WTC11 (cell line): Measurements from ENCODE around the gene UGT1A7. TPM values are rescaled to one million over a fixed set of nuclear protein-coding genes. Genes with fewer than 3 reads are reported as not detected.

ENCODE experiments used
- ARID4B ChIP-seq: sonication (generic); formaldehyde crosslinking; IDR thresholded peaks from 2 replicates; pipeline ENCODE4 v1.8.0; 2023; ENCODE audit warnings: missing genetic modification reagents, mild to moderate bottlenecking, borderline replicate concordance
- ATF6 ChIP-seq: sonication (generic); formaldehyde crosslinking; IDR thresholded peaks from 2 replicates; pipeline ENCODE4 v1.8.1; 2023; ENCODE audit warnings: mild to moderate bottlenecking, missing genetic modification reagents
- EMX1 ChIP-seq: fragments of 250-450 bp; sonication (Bioruptor Pico); IDR thresholded peaks from 2 replicates; pipeline ENCODE4 v1.8.0; 2021; ENCODE audit warnings: mild to moderate bottlenecking
- NR1H2 ChIP-seq: sonication (generic); formaldehyde crosslinking; IDR thresholded peaks from 2 replicates; pipeline ENCODE4 v1.9.0; 2021; ENCODE audit warnings: mild to moderate bottlenecking, moderate library complexity, missing genetic modification reagents
- ZNF532 ChIP-seq: fragments of 250-450 bp; sonication (Bioruptor Pico); IDR thresholded peaks from 2 replicates; pipeline ENCODE4 v1.9.0; 2021; ENCODE audit warnings: mild to moderate bottlenecking, borderline replicate concordance
- total RNA-seq: library from RNA; stranded (reverse); gene quantifications from 3 replicates; pipeline ENCODE4 v1.2.3, GENCODE V29; 2021
- TF ChIP-seq, protein P1 (sequence below): sonication (generic); formaldehyde crosslinking; IDR thresholded peaks from 2 replicates; pipeline ENCODE4 v1.8.0; 2023; ENCODE audit warnings: missing genetic modification reagents
- TF ChIP-seq, protein P2 (sequence below): fragments of 200-600 bp; IDR thresholded peaks from 2 replicates; pipeline ENCODE4 v1.8.0; 2022; ENCODE audit warnings: antibody characterized with exemption
- TF ChIP-seq, protein P3 (sequence below): sonication (generic); formaldehyde crosslinking; IDR thresholded peaks from 2 replicates; pipeline ENCODE4 v1.8.0; 2022; ENCODE audit warnings: mild to moderate bottlenecking, missing genetic modification reagents
- TF ChIP-seq, protein P4 (sequence below): sonication (generic); formaldehyde crosslinking; IDR thresholded peaks from 2 replicates; pipeline ENCODE4 v1.8.1; 2022; ENCODE audit warnings: low read depth, missing genetic modification reagents, borderline replicate concordance

Gene UGT1A7
- total RNA-seq, 1 experiment from 2014 or later: not detected

DNA sequence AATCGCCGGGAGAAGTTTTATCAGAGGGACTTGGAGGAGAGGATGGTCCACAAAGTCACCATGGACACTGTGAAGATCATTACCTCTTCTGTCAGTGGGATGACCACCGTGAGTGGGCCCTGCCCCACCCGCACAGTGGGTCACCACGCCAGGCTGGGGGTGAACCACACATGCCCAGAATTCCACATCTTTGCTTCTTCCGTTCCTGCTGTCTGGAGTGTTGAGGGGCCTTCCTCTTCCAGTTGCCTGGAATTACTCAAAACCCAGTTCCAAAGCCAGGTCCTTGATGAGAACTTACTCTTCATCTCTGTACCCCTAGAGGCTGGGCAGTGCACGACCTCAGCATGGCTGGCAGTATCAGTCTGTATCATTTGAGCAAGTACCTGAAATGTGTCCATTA lies 118.5 kb downstream of the UGT1A7 start (continued):
- no peak for TF ChIP-seq ARID4B (CRISPR knock-in tag)
- no peak for TF ChIP-seq NR1H2 (CRISPR knock-in tag)
- TF ChIP-seq, protein P1, sequence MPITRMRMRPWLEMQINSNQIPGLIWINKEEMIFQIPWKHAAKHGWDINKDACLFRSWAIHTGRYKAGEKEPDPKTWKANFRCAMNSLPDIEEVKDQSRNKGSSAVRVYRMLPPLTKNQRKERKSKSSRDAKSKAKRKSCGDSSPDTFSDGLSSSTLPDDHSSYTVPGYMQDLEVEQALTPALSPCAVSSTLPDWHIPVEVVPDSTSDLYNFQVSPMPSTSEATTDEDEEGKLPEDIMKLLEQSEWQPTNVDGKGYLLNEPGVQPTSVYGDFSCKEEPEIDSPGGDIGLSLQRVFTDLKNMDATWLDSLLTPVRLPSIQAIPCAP (CRISPR knock-in tag): no peak
- TF ChIP-seq ZNF532 (CRISPR knock-in tag): no peak
- TF ChIP-seq, protein P2, sequence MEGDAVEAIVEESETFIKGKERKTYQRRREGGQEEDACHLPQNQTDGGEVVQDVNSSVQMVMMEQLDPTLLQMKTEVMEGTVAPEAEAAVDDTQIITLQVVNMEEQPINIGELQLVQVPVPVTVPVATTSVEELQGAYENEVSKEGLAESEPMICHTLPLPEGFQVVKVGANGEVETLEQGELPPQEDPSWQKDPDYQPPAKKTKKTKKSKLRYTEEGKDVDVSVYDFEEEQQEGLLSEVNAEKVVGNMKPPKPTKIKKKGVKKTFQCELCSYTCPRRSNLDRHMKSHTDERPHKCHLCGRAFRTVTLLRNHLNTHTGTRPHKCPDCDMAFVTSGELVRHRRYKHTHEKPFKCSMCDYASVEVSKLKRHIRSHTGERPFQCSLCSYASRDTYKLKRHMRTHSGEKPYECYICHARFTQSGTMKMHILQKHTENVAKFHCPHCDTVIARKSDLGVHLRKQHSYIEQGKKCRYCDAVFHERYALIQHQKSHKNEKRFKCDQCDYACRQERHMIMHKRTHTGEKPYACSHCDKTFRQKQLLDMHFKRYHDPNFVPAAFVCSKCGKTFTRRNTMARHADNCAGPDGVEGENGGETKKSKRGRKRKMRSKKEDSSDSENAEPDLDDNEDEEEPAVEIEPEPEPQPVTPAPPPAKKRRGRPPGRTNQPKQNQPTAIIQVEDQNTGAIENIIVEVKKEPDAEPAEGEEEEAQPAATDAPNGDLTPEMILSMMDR: no peak
- TF ChIP-seq, protein P3, sequence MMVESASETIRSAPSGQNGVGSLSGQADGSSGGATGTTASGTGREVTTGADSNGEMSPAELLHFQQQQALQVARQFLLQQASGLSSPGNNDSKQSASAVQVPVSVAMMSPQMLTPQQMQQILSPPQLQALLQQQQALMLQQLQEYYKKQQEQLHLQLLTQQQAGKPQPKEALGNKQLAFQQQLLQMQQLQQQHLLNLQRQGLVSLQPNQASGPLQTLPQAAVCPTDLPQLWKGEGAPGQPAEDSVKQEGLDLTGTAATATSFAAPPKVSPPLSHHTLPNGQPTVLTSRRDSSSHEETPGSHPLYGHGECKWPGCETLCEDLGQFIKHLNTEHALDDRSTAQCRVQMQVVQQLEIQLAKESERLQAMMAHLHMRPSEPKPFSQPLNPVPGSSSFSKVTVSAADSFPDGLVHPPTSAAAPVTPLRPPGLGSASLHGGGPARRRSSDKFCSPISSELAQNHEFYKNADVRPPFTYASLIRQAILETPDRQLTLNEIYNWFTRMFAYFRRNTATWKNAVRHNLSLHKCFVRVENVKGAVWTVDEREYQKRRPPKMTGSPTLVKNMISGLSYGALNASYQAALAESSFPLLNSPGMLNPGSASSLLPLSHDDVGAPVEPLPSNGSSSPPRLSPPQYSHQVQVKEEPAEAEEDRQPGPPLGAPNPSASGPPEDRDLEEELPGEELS: no peak
- TF ChIP-seq, protein P4, sequence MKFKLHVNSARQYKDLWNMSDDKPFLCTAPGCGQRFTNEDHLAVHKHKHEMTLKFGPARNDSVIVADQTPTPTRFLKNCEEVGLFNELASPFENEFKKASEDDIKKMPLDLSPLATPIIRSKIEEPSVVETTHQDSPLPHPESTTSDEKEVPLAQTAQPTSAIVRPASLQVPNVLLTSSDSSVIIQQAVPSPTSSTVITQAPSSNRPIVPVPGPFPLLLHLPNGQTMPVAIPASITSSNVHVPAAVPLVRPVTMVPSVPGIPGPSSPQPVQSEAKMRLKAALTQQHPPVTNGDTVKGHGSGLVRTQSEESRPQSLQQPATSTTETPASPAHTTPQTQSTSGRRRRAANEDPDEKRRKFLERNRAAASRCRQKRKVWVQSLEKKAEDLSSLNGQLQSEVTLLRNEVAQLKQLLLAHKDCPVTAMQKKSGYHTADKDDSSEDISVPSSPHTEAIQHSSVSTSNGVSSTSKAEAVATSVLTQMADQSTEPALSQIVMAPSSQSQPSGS: no peak
- no peak for TF ChIP-seq EMX1 (CRISPR knock-in tag)
- TF ChIP-seq ATF6 (CRISPR knock-in tag): no peak
- TF ChIP-seq, all 79 proteins: peak for 0
